ENCODE data around the gene TESK2. TPM values are rescaled to one million over a fixed set of nuclear protein-coding genes. Genes with fewer than 3 reads are reported as not detected.

Gene TESK2
- total RNA-seq, 3 donors from 2014 or later (not counting 1 experiment from before 2014, with no cell fraction given) = 5.1 to 7.4 (median 6.0) TPM

GRCh38 chr1:45322486-45323040 lies 168.4 kb downstream of the TESK2 start:
- Mint-ChIP-seq H3K36me3 (no peaks in the 10 kb centered on the region), H3K9me3 (no peaks in the 10 kb centered on the region), H3K4me1 (no peaks in the 10 kb centered on the region), H3K4me3 (no peak overlapping the region), H3K27me3 (ENCODE audit: low read depth in 2 of 2) (no peaks in the 10 kb centered on the region), H3K27ac (no peak overlapping the region)
- Histone ChIP-seq H3K4me1 (ENCODE audit: control insufficient read depth, insufficient read depth, low read length) (peaks cover 15% of the 10 kb centered on the region), H3K9me3 (ENCODE audit: control insufficient read depth, insufficient read depth, low read length) (no peaks in the 10 kb centered on the region), H3K27ac (ENCODE audit: low read length) (no peak overlapping the region), H3K4me3 (ENCODE audit: low read length) (no peak overlapping the region), H3K27me3 (ENCODE audit: control insufficient read depth, insufficient read depth, low read length) (no peaks in the 10 kb centered on the region), H3K36me3 (ENCODE audit: control insufficient read depth, insufficient read depth, low read length) (no peaks in the 10 kb centered on the region)
- 89% methylated on average over 10 of the region's 10 CpGs for WGBS (ENCODE audit: insufficient coverage)
- intact Hi-C loops (cut with micrococcal nuclease) = no loop called here
- ATAC-seq = no peak
- TF ChIP-seq CTCF (IDR thresholded peaks at IDR 0.05) = no peak
- no peak for DNase-seq

GRCh38 chr1:45321444-45321843 lies 169.5 kb downstream of the TESK2 start:
- H3K27me3 ChIP-seq (ENCODE audit: control insufficient read depth, insufficient read depth, low read length) = no peaks in the 10 kb centered on the region
- peaks cover 4% of the 10 kb centered on the region for H3K4me1 ChIP-seq (ENCODE audit: control insufficient read depth, insufficient read depth, low read length)
- H3K4me1 Mint-ChIP-seq = no peaks in the 10 kb centered on the region
- no peak for TF ChIP-seq CTCF (IDR thresholded peaks at IDR 0.05)
- no peaks in the 10 kb centered on the region for H3K27me3 Mint-ChIP-seq (ENCODE audit: low read depth in 2 of 2)
- no peaks in the 10 kb centered on the region for H3K36me3 ChIP-seq (ENCODE audit: control insufficient read depth, insufficient read depth, low read length)
- ATAC-seq (no peak), DNase-seq (no peak)
- H3K4me3 ChIP-seq (ENCODE audit: low read length) = no peak overlapping the region
- no peaks in the 10 kb centered on the region for H3K36me3 Mint-ChIP-seq
- H3K27ac ChIP-seq (ENCODE audit: low read length) = no peak overlapping the region
- H3K9me3 Mint-ChIP-seq = no peaks in the 10 kb centered on the region
- no peak overlapping the region for H3K4me3 Mint-ChIP-seq
- 93% methylated on average over 5 of the region's 5 CpGs for WGBS (ENCODE audit: insufficient coverage)
- no peak overlapping the region for H3K27ac Mint-ChIP-seq
- H3K9me3 ChIP-seq (ENCODE audit: control insufficient read depth, insufficient read depth, low read length) = no peaks in the 10 kb centered on the region
- intact Hi-C loops (cut with micrococcal nuclease) = no loop called here

GRCh38 chr1:45319761-45320160 lies 171.2 kb downstream of the TESK2 start:
- H3K4me1 ChIP-seq (ENCODE audit: control insufficient read depth, insufficient read depth, low read length) = no peaks in the 10 kb centered on the region
- no peak overlapping the region for H3K4me3 ChIP-seq (ENCODE audit: low read length)
- Mint-ChIP-seq H3K9me3 (no peaks in the 10 kb centered on the region), H3K27ac (no peak overlapping the region), H3K36me3 (no peaks in the 10 kb centered on the region), H3K27me3 (ENCODE audit: low read depth in 2 of 2) (no peaks in the 10 kb centered on the region), H3K4me1 (no peaks in the 10 kb centered on the region), H3K4me3 (no peak overlapping the region)
- no peaks in the 10 kb centered on the region for H3K9me3 ChIP-seq (ENCODE audit: control insufficient read depth, insufficient read depth, low read length)
- 90% methylated on average over 4 of the region's 4 CpGs for WGBS (ENCODE audit: insufficient coverage)
- H3K27ac ChIP-seq (ENCODE audit: low read length) = no peak overlapping the region
- no peak for TF ChIP-seq CTCF (IDR thresholded peaks at IDR 0.05)
- H3K36me3 ChIP-seq (ENCODE audit: control insufficient read depth, insufficient read depth, low read length) = no peaks in the 10 kb centered on the region
- ATAC-seq (no peak), DNase-seq (no peak)
- intact Hi-C loops (cut with micrococcal nuclease) = no loop called here
- H3K27me3 ChIP-seq (ENCODE audit: control insufficient read depth, insufficient read depth, low read length) = no peaks in the 10 kb centered on the region

- H3K27ac Mint-ChIP-seq = no peak overlapping the region
- intact Hi-C loops (cut with micrococcal nuclease) = no loop called here
- TF ChIP-seq CTCF (IDR thresholded peaks at IDR 0.05) = no peak
Observed at GRCh38 chr1:45317166-45317565, 173.8 kb downstream of the TESK2 start.

More at GRCh38 chr1:45317166-45317565, 173.8 kb downstream of the TESK2 start:
- no peaks in the 10 kb centered on the region for H3K9me3 ChIP-seq (ENCODE audit: control insufficient read depth, insufficient read depth, low read length)
- Mint-ChIP-seq H3K4me3 (no peak overlapping the region), H3K27me3 (ENCODE audit: low read depth in 2 of 2) (peaks cover 0 to 2% of the 10 kb centered on the region in 2 donors), H3K9me3 (no peaks in the 10 kb centered on the region), H3K4me1 (no peaks in the 10 kb centered on the region), H3K36me3 (no peaks in the 10 kb centered on the region)
- DNase-seq (no peak), ATAC-seq (no peak)
- no peaks in the 10 kb centered on the region for H3K4me1 ChIP-seq (ENCODE audit: control insufficient read depth, insufficient read depth, low read length)
- H3K36me3 ChIP-seq (ENCODE audit: control insufficient read depth, insufficient read depth, low read length) = no peaks in the 10 kb centered on the region
- 95% methylated on average over 3 of the region's 4 CpGs for WGBS (ENCODE audit: insufficient coverage)
- H3K27ac ChIP-seq (ENCODE audit: low read length) = no peak overlapping the region
- no peaks in the 10 kb centered on the region for H3K27me3 ChIP-seq (ENCODE audit: control insufficient read depth, insufficient read depth, low read length)
- no peak overlapping the region for H3K4me3 ChIP-seq (ENCODE audit: low read length)
